Upper lobe of left lung (tissue), 4 donors: ENCODE measurements around the gene CXCR3.

Source experiments
- EP300 ChIP-seq, 4 donors: sonication (generic); formaldehyde crosslinking; IDR thresholded peaks; one replicate each; pipeline ENCODE4 v1.5.1; 2017; ENCODE audit warnings: antibody characterized with exemption in 4 of 4, control low read depth in 2 of 4
- POLR2A ChIP-seq, 4 donors: fragments of 450-650 bp; IDR thresholded peaks; one replicate each; pipeline ENCODE4 v1.5.1; 2016 to 2017; ENCODE audit warnings: antibody characterized with exemption in 4 of 4, mild to moderate bottlenecking in 2 of 4
- POLR2AphosphoS5 ChIP-seq, 2 donors: sonication (generic); formaldehyde crosslinking; IDR thresholded peaks; one replicate each; pipeline ENCODE4 v1.5.1; 2017; ENCODE audit warnings: antibody characterized with exemption in 2 of 2
- TF ChIP-seq, protein P1 (sequence below), 6 experiments: fragments of 450-650 bp in 4 of 6; fragments of 200-600 bp in 2 of 6; sonication (generic) in 2 of 6; IDR thresholded peaks; one replicate each; pipeline ENCODE4 v1.5.1; 2016 to 2019; ENCODE audit warnings: antibody characterized with exemption in 6 of 6

- TF ChIP-seq, protein P1, sequence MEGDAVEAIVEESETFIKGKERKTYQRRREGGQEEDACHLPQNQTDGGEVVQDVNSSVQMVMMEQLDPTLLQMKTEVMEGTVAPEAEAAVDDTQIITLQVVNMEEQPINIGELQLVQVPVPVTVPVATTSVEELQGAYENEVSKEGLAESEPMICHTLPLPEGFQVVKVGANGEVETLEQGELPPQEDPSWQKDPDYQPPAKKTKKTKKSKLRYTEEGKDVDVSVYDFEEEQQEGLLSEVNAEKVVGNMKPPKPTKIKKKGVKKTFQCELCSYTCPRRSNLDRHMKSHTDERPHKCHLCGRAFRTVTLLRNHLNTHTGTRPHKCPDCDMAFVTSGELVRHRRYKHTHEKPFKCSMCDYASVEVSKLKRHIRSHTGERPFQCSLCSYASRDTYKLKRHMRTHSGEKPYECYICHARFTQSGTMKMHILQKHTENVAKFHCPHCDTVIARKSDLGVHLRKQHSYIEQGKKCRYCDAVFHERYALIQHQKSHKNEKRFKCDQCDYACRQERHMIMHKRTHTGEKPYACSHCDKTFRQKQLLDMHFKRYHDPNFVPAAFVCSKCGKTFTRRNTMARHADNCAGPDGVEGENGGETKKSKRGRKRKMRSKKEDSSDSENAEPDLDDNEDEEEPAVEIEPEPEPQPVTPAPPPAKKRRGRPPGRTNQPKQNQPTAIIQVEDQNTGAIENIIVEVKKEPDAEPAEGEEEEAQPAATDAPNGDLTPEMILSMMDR (IDR thresholded peaks at IDR 0.05) = no peak
- TF ChIP-seq POLR2A (IDR thresholded peaks at IDR 0.05) = no peak
- TF ChIP-seq EP300 (IDR thresholded peaks at IDR 0.05) = no peak
- no peak for TF ChIP-seq POLR2AphosphoS5 (IDR thresholded peaks at IDR 0.05)
Measured at GRCh38 chrX:71607488-71607887, 10.8 kb downstream of the CXCR3 start.
